Hepatocyte (in vitro differentiated cells): ENCODE measurements around the gene TRPM2. TPM values are rescaled to one million over a fixed set of nuclear protein-coding genes. Genes with fewer than 3 reads are reported as not detected.
A peak's percentile ranks its signal among the peaks of the same experiment; 100 is the strongest.

Experiments
- DNase-seq: peaks from one replicate; pipeline ENCODE4 v3.0.0-alpha.2; 2016; ENCODE audit warnings: low spot score
- H2AFZ ChIP-seq: fragments of 200-600 bp; sonication (generic); 2 replicates; pipeline ENCODE4 v1.6.0; 2016; ENCODE audit warnings: antibody characterized with exemption, mild to moderate bottlenecking
- H3K27ac ChIP-seq: fragments of 200-600 bp; sonication (generic); 2 replicates; pipeline ENCODE4 v1.5.1; 2016; ENCODE audit warnings: mild to moderate bottlenecking
- H3K27me3 ChIP-seq: fragments of 200-600 bp; sonication (generic); 2 replicates; pipeline ENCODE4 v1.6.1; 2016
- H3K36me3 ChIP-seq: fragments of 200-600 bp; sonication (generic); replicated peaks from 2 replicates; pipeline ENCODE4 v1.5.1; 2016; ENCODE audit warnings: low read depth; ENCODE audit not compliant: insufficient read depth
- H3K4me1 ChIP-seq: fragments of 200-600 bp; sonication (generic); 2 replicates; pipeline ENCODE4 v1.5.1; 2016; ENCODE audit warnings: mild to moderate bottlenecking, moderate library complexity; ENCODE audit not compliant: insufficient read depth
- H3K4me2 ChIP-seq: fragments of 200-600 bp; sonication (generic); 2 replicates; pipeline ENCODE4 v1.6.0; 2016
- H3K4me3 ChIP-seq: fragments of 200-600 bp; sonication (generic); 2 replicates; pipeline ENCODE4 v1.5.1; 2016; ENCODE audit warnings: mild to moderate bottlenecking
- H3K79me2 ChIP-seq: fragments of 200-600 bp; sonication (generic); 2 replicates; pipeline ENCODE4 v1.6.0; 2017; ENCODE audit warnings: mild to moderate bottlenecking
- H3K9me2 ChIP-seq: fragments of 200-600 bp; sonication (generic); replicated peaks from 2 replicates; pipeline ENCODE4 v1.6.0; 2017; ENCODE audit warnings: mild to moderate bottlenecking; ENCODE audit not compliant: insufficient read depth
- H3K9me3 ChIP-seq: fragments of 200-600 bp; sonication (generic); 2 replicates; pipeline ENCODE4 v1.5.1; 2016; ENCODE audit warnings: low read depth, mild to moderate bottlenecking
- H4K20me1 ChIP-seq: fragments of 200-600 bp; sonication (generic); 2 replicates; pipeline ENCODE4 v1.6.0; 2016; ENCODE audit warnings: mild to moderate bottlenecking; ENCODE audit not compliant: insufficient read depth, poor library complexity, severe bottlenecking
- CTCF ChIP-seq: fragments of 200-600 bp; sonication (generic); IDR thresholded peaks from 2 replicates; pipeline ENCODE4 v1.5.1; 2016; ENCODE audit warnings: antibody characterized with exemption, mild to moderate bottlenecking; ENCODE audit not compliant: poor library complexity
- EZH2 ChIP-seq: fragments of 200-600 bp; sonication (generic); IDR thresholded peaks from 2 replicates; pipeline ENCODE4 v1.6.1; 2016; ENCODE audit warnings: antibody characterized with exemption, mild to moderate bottlenecking, borderline replicate concordance
- EZH2phosphoT487 ChIP-seq: fragments of 200-600 bp; sonication (generic); IDR thresholded peaks from one replicate; pipeline ENCODE4 v1.6.1; 2018; ENCODE audit warnings: antibody characterized with exemption, mild to moderate bottlenecking, low read depth, moderate library complexity; ENCODE audit not compliant: unreplicated experiment, severe bottlenecking
- WGBS: methylation state at CpG from one replicate; pipeline ENCODE4 v1.1.6; 2016; ENCODE audit warnings: low lambda C conversion rate; ENCODE audit errors: missing lambda C conversion rate; 5-methylcytosine and 5-hydroxymethylcytosine counted together
- polyA plus RNA-seq: library from polyadenylated mRNA; unstranded; fragments of >200 nt; fragmentation: Nextera tagmentation; extraction: Ambion mirVana; gene quantifications from 2 replicates; pipeline ENCODE4 v1.2.1, GENCODE V29; 2016
- total RNA-seq: library from RNA; depleted of rRNA; stranded (reverse); fragments of >200 nt; gene quantifications from 2 replicates; pipeline ENCODE4 v1.2.3, GENCODE V29; 2014

TRPM2 gene
- total and polyA plus RNA-seq, 2 experiments from 2014 or later, result 0.25 to 0.50 TPM

GRCh38 chr21:44482581-44483287, 129.3 kb downstream of the TRPM2 start:
- WGBS, result 60% methylated on average over 14 of the region's 14 CpGs
- H3K4me3 ChIP-seq, result no peak overlapping the region
- DNase-seq, result peak; percentile 61
- H3K4me1 ChIP-seq, result no peaks in the 10 kb centered on the region
- no peaks in the 10 kb centered on the region for H3K9me3 ChIP-seq
- no peaks in the 10 kb centered on the region for H3K9me2 ChIP-seq
- peak overlapping the region; percentile 30 for H3K27ac ChIP-seq
- no peaks in the 10 kb centered on the region for H3K36me3 ChIP-seq
- no peaks in the 10 kb centered on the region for H4K20me1 ChIP-seq
- no peak overlapping the region for H2AFZ ChIP-seq
- no peaks in the 10 kb centered on the region for H3K27me3 ChIP-seq
- no peak overlapping the region for H3K4me2 ChIP-seq
- H3K79me2 ChIP-seq, result peaks cover 4% of the 10 kb centered on the region
- no peak for TF ChIP-seq EZH2phosphoT487
- TF ChIP-seq CTCF, result no peak
- TF ChIP-seq EZH2, result no peak

DNA sequence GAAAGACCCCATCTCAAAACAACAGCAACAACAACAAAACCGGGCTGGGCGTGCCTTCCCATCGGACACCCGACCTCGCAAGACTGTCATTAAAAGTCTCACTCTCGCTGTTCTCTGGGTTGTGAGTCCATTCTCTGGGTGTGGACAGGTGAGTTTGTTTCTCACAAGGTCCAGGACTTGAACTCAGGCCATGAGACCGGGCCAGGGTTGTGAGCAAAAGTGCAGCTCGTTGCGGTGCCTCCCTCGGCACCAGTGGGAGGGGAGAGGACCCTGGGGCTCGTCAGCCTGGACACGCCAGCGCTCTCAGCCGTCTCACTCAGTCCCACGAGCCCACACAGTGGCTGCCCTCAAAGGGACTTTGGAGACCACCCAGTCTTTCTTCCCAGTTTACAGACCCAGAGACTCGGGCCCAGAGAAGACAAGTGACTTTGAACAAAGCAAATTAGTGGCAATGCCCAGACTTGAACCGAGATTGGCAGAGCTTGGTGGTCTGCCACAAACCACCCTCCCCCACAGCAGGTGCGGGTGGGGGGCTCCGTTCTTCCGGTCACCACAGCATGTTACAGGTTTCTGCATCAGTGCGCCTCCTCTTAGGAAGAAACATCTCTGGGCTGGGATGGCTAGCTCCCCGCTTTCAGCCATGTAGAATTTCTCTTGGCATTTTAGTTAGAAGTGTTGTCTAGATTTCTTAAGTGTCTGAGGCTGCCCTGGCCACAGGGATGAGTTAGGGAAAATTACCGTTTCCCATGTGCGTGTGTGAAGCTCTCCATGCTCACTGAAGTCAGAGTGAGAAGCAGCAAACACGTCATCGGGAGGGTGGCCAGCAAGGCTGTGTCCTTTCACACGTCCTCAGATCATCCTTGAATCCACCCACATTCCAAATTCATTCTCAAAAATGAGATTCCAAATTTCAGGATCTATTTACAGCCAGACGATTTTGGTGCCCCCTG, 130.1 kb downstream of the TRPM2 start:
- H2AFZ ChIP-seq, result no peak overlapping the region
- H3K79me2 ChIP-seq, result peaks cover 8% of the 10 kb centered on the region
- H3K4me2 ChIP-seq, result no peak overlapping the region
- H4K20me1 ChIP-seq, result no peaks in the 10 kb centered on the region
- H3K27me3 ChIP-seq, result no peaks in the 10 kb centered on the region
- no peak for DNase-seq
- no peaks in the 10 kb centered on the region for H3K9me2 ChIP-seq
- H3K4me3 ChIP-seq, result no peak overlapping the region
- 89% methylated on average over 28 of the region's 28 CpGs for WGBS
- H3K36me3 ChIP-seq, result no peaks in the 10 kb centered on the region
- no peak for TF ChIP-seq CTCF
- no peak for TF ChIP-seq EZH2
- TF ChIP-seq EZH2phosphoT487, result no peak
- no peaks in the 10 kb centered on the region for H3K9me3 ChIP-seq
- H3K27ac ChIP-seq, result peak overlapping the region; percentile 30
- H3K4me1 ChIP-seq, result no peaks in the 10 kb centered on the region

- DNase-seq, result no peak
- 92% methylated on average over 7 of the region's 43 CpGs for WGBS
- Histone ChIP-seq H3K4me2 (no peak overlapping the region), H4K20me1 (no peaks in the 10 kb centered on the region), H3K27me3 (no peaks in the 10 kb centered on the region), H3K36me3 (no peaks in the 10 kb centered on the region), H3K4me3 (no peak overlapping the region), H3K9me2 (no peaks in the 10 kb centered on the region), H2AFZ (no peak overlapping the region), H3K4me1 (no peaks in the 10 kb centered on the region), H3K27ac (no peak overlapping the region), H3K79me2 (peaks cover 8% of the 10 kb centered on the region), H3K9me3 (no peaks in the 10 kb centered on the region)
- TF ChIP-seq CTCF, result no peak
- no peak for TF ChIP-seq EZH2phosphoT487
- no peak for TF ChIP-seq EZH2
Measured at GRCh38 chr21:44484498-44485253, 131.3 kb downstream of the TRPM2 start.
